GM19397 (cell line): ENCODE data around the gene PSG11.
"Not testable (repeated sequence)": the region's sequence is repeated elsewhere in the genome, so short reads cannot be mapped to it uniquely, and the experiment has no call there.

Experiments
- ATAC-seq: cut with Tn5 transposase; IDR thresholded peaks from one replicate; pipeline ENCODE4 v1.9.1; 2021; ENCODE audit warnings: mild to moderate bottlenecking, moderate library complexity; ENCODE audit not compliant: unreplicated experiment

The PSG11 gene

GRCh38 chr19:42989186-42989585 lies 37.1 kb downstream of the PSG11 start:
- ATAC-seq = not testable (repeated sequence)

DNA sequence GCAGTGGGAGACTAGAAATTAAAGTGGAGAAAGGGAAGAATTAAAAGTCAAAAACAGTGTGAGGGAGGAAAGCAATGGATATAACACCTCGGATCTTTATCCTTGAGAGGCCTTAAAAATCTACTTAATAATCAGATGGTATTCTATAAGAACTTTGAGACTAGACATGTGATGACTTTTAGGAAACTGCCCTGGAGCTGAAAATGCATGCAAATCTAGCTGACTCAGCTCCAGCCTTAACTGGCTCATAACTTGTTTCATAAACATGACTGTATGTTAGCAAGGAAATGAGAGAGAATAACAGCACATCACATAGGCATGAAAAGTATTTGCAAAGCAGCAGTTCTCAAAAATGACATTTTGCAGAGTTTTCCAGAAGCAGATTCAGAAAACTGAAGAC lies 38.1 kb downstream of the PSG11 start:
- ATAC-seq = not testable (repeated sequence)

GRCh38 chr19:42985588-42985987 lies 40.7 kb downstream of the PSG11 start:
- ATAC-seq = no peak

DNA sequence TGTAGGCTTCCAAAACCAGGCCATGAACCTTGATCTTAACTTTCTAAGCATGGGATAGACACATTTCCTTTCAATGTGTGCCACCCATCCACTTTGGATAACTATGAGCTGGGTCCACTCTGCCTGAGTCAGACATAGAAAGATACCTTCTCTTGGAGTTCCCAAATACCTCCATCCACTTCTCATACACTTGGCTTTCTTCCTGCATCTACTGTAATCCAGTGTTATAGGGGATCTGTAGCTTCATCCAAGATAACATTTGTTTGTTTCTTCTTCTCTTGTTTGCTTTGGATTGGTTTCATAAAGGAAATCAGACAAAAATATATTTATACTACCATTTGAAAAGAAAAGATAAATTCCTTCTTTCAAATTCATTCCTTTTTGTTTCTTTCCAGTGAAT lies 44.2 kb downstream of the PSG11 start:
- not testable (repeated sequence) for ATAC-seq

DNA sequence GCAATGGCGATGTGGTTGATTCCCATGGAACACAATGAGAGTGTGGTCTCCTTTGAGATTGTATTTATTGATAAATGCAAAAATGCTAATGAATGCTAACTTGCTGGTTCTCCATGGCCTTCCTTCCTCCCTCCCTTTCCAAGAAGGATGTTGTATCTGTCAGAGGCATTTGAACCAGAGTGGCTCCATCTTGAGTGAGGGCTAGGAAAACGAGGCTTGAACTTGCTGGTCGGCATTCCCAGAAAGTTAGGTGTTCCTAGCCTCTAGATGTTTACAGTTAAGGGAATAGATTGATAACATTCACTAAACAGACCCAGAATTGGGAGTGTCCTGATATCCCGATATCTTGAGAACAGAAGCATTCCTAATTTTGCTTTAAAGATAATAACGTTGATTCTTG lies 54.8 kb downstream of the PSG11 start:
- not testable (repeated sequence) for ATAC-seq

GRCh38 chr19:42965176-42965575 lies 61.1 kb downstream of the PSG11 start:
- ATAC-seq = no peak

DNA sequence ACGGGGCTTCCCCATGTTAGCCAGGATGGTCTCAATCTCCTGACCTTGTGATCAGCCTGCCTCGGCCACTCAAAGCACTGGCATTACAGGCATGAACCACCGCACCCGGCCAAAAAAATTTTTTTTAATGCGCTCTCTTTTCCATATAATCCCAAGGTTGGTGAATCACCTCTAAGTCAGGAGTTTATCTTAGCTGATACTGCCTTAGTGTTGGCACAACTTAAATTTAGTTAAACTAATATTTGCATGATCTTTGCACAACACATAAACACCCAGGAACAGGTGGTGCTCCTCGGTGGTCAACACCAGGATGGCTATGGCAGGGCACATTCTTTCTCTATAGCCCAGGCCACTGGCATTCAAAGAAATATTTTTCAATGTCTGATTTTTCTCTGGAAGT lies 65.2 kb downstream of the PSG11 start:
- no peak for ATAC-seq
